Fibroblast of skin of scalp (primary cell): ENCODE measurements around the gene SMURF2.
A peak's percentile ranks its signal among the peaks of the same experiment; 100 is the strongest.
"Not testable (repeated sequence)": the region's sequence is repeated elsewhere in the genome, so short reads cannot be mapped to it uniquely, and the experiment has no call there.

ENCODE experiments used
- DNase-seq: peaks from one replicate; pipeline ENCODE4 v3.0.0-alpha.2; 2013

SMURF2 gene

DNA sequence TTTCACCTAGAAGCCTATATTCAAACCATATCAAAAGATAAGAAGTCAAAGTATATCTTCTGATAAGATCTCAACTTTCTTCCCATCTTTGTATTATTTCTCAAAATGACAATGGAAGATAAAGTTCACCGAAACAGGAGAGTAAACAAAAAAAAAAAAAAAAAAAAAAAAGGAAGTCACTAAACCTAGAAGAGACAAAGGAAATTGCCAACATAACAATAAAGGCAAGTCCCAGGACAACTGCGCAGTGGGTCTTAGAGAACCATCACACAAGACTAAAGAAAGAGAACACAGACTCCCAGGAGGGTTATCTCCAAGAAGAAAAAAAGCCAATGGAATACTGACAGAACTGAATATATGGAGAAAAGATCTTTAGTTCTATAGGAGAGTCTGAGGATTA is 65.7 kb downstream of the SMURF2 start:
- no peak for DNase-seq

DNA sequence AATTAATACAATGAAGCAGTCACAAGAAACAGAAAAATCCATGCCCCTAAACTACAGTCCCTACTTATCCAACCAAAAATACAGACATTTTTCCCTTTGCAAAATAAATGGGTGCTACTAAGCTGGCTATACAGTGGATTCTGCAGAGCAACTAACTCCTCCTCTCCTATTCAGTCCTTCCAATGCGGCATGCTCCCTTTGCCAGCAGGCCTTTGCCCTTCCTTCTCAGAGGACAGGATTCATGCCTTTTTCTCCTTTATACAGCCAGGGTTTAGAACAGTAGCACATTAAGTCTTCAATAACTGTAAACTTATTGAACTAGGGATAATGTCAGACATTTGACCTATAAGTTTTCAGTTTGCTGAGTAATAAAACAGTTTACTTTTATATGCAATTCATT is 70.2 kb downstream of the SMURF2 start:
- no peak for DNase-seq

DNA sequence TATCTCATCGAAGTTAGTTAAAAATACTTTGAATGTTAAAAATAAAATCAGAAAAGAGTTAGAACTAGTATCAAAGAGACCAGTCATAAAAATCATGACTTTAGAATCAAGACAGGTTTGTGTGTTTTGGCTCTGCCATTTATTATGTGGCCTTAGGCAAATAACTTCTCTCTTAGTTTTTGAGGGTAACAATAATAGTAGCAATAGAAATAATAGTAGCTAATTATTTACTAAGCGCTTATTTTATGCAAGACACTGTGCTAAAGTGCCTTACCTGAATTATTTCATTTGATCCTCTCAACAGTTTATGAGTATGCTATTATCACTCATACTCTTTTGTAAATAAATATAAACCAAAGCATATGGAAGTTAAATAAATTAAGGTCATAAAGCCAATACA is 77.0 kb downstream of the SMURF2 start:
- DNase-seq = no peak

DNA sequence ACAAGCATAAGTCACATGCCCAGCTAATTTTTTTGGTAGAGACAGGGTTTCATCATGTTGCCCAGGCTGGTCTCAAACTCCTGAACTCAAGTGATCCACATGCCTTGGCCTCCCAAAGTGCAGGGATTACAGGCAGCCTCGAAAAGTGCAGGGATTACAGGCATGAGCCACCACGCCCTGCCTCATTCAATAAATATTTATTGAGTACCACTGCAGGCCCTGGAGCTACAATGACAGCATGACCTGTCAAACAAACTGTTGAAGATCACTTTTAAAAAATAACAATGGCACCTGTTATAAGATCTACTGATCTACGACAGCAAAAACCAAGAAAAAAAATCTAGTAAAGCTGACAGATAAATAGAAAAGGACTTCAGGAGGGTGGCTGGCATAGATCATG is 79.1 kb downstream of the SMURF2 start:
- no peak for DNase-seq

DNA sequence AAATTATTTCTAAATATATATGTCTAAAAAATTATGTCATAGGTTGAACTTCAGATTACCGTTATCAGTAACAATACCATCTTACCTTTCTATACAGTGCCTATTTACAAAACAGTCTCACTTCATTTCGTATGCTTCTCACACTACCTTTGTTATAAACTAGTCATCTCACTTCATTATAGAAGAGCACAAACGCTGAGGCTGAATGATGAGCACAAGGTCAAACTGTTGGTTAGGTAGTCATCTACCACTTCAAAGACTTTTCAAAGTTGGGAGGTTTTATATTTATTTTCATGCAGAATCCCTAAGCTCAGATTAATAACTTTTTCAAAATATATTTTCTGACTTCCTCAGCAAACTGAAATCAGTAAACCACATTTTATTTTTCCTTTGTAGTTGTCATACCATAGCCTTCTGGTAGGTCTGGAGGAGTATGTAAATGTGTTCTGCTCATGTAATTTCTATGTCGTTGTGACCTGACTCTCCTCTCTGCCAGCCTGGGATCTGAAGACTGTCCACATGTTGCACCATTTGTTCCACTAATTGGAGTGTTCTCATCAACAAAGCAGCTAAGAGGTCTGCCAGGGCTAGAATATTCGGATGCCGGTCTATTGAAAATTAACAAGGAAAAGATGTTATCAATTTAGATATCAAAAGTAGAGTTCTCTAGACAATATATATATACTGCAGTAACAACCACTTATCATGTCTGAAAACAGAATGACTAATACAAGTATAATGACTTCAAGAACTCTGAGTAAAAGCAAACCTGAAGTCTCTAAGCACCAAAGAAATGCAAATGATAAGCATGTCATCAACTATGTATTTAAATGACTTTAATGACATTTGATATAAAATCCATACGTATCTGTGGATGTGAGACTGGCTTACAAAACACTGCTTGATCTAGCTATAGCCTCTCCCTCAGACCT is 81.5 kb downstream of the SMURF2 start:
- DNase-seq = no peak

DNA sequence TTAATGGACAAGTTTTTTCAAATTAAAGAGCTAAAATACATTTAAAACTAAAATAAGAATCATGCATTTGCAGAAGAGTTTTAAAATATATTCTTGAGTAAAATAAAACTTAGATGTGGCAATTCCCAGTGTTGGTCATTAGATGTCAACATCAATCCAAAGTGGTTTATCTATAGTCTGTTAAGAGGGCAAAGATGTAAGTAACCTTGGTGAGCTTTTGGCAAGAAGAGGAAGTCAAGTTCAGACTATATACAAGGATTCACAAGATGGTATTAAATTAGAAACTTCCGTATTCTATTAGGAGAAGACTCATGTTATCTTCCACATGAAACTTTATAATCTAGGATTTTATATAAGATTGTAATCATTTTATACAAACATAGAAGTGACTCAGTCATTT is 82.2 kb downstream of the SMURF2 start:
- DNase-seq = no peak

DNA sequence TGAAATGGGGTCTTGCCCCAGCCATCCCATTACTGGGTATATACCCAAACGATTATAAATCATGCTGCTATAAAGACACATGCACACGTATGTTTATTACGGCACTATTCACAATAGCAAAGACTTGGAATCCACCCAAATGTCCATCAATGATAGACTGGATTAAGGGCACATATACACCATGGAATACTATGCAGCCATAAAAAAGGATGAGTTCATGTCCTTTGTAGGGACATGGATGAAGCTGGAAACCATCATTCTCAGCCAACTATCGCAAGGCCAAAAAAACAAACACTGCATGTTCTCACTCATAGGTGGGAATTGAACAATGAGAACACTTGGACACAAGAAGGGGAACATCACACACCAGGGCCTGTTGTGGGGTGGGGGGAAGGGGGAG is 85.1 kb downstream of the SMURF2 start:
- not testable (repeated sequence) for DNase-seq

DNA sequence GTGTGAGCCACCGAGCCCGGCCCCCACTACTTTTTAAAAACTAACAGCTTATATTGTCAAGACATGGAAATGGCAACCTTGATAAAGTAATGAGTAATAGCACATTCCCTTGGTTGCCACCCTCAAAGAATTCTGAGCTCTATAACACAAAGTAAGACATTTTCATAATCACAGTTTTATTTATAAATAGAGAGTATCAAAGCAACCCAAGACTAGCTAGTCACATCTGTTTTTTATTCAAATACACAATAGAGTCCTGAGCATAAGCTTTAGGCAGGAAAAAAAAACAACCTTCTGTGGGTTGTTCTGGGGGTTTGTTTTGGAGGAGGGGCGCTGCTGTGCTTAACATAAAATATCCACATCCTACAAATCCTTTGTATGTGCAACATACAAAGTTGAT is 86.7 kb downstream of the SMURF2 start:
- peak; percentile 24 for DNase-seq

DNA sequence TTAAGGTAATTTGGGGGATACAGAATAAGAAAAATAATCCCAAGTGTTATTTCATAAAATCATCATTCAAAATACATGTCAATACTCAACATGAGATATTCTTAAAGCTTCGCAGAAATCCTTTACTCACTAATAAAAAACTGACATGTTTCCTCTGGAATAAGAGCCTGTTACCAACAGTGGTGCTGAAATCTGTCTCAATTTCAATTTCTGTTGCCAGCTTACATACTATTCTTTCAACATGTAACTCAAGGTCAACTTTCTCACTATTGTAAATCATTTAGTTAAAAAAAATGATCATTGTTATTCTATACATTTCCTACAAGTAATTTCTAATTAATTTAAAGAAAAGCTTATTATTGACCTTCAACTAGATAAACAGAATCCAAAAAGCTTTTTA is 87.5 kb downstream of the SMURF2 start:
- no peak for DNase-seq

DNA sequence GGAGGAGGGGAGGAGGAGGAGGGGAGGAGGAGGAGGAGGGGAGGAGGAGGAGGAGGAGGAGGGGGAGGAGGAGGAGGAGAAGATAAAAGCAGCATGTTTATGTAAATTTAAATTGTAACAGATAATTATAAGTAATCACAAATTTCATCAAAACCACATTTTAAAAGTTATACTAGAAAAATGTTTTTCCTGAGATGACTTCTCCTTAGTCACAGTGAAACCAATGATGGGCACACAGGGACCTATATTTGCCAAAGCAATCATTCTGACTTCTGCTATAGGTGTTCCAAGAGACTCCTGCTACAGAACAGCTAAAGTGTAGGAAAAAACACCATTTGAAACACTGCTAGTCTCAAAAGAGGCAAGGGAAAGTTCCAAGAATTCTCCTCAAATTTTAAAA is 88.9 kb downstream of the SMURF2 start:
- no peak for DNase-seq

DNA sequence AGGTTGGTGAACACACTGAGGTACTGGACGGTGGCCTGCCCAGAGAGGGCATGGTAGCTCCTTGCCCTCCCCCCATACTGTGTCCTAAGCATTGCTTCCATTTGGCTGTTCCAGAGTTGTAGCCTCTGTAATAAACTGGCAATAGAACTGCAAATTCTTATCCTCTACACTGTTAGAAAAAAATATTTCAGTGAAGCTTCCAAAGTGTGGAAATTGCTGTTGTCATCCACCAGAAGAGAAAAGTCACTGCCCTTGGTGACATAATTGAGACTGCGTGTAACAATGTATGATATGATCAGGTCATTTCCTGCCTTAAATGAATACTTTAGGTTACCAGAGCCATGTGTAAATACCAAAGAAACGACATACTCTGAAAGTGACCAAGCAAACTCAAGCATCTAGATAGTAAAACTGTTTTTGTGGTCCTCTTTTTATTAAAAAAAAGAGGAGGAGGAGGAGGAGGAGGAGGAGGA is 89.4 kb downstream of the SMURF2 start:
- DNase-seq = peak; percentile 75

DNA sequence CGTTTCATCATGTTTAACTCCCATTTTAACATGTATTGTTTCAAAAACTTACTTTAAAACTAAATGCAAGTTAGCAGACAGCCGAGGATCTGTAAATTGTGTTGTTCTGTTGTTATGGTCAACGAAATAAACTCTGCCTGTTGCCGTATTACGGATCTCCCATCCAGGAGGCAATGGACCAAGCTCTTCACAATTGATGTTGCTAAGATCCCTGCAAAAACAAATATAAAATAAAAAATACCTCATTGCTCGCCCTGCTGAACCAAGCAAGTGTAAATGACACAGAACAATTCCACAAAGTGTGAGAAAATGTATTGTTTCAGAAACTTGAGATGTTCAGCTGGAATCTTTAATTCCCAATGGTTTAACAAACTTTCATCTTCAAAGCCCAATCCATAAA is 90.4 kb downstream of the SMURF2 start:
- no peak for DNase-seq

DNA sequence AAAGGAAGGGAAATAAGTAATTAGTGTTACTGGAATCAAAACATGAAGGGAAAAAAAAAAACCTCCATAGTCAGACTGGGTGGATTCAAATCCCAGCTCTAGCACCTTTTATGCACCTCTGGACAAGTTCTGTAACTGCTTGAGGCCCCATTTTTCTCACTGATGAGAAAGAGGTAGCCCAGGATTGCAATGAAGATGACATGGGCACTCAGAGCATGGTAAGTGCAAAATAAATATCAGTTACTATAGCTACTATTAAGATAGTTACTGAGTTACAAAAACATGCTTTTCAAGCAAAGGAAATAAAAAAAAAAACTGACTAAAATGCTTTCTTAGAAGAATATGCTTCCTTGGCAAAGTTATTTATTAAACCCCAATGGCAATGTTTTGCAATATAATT is 96.5 kb downstream of the SMURF2 start:
- no peak for DNase-seq

DNA sequence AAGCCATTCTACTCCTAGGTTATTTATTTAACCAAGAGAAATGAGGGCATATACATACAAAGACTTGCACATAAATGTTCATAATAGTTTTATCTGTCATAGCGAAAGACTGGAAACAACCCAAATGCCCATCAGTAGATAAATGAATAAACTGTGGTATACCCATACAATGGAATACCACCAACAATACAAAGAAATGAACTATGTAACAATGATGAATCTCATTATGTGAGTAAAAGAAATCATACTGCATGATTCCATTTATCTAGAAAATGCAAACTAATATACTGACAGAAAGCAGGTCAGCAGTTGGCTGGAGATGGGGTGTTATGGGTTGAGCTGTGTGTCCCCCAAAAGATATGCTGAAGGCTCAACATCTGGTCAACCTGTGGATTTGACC is 98.0 kb downstream of the SMURF2 start:
- DNase-seq = no peak

DNA sequence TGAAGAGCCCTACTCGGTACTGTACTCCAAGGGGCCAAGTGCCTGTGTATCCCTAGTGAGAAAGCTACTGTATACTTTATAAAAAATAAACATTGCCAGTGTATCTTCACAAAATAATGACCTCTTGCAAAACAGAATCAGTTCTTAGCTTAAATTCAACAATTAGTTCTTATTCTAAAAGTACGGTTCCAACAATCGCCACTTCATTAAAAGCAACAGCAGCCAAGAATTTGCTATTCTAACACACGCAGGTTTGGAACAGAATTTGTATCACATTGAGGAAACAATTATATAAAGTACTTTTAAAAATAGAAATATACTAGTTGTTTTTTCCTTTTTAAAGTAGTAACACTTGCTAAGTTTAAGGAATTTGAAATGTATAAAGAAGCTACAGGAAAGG is 106.8 kb downstream of the SMURF2 start:
- DNase-seq = no peak

DNA sequence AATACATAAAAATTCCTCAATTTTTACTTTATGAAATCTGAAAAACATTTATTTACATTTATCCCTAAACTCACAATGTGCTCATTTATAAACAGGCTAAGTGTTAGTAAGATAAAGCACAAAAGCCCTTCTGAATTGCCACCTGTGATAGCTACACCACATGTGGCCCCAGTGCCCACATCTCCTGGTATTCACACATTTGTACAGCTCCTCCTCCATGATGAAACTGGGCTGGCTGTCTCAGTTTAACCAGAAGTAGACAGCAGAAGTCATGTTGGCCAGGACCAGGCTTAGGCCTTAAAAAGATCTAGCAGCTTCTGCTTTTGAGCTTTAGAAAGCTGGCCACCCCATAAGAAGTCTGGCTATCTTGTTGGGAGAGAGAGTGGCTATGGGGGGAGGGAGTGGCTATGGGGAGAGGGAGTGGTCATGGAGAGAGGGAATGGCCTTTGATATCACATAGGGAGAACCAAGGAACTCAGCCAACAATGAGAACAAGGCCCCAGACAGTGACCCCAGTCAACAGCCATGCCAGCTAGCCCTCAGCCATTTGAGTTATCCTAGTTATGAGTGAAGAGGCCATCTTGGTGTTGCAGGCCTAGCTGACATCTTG is 108.0 kb downstream of the SMURF2 start:
- DNase-seq = no peak

DNA sequence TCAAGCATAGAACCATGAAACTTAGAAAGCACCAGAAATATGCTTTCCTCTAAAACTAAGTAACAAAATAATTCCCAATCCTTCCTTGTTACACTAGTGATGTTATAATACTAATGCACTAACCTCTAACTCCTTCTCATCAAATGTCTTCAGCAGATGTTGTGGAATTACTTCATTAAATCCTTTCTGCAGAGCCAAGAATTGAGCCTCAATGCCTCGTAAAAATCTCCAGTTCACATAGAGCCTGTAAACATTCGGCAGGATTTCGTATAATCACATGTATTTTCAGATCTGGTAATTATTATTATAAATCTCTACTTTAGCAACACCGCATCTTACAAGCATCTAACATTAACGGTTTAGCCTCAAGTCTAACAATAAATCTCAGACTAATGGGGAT is 110.6 kb downstream of the SMURF2 start:
- no peak for DNase-seq

DNA sequence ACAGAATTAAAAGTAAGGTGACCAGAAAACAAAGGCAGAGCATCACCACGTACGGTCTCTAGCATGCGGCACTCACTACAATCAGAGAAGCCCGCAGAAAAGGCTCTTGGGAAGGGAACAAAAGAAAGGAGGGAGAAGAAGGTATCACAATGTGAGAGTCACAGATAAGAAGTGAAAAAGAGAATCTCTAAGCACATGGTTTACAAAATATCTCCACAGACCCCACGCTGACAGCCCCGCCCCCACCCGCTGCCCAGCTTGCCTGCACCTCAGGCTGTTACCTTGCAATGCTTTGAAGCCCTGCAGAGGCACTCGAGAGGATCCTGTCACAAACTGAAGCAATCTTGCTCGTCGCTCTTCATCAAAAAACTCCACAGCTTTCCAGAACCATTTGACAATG is 114.8 kb downstream of the SMURF2 start:
- DNase-seq = no peak

DNA sequence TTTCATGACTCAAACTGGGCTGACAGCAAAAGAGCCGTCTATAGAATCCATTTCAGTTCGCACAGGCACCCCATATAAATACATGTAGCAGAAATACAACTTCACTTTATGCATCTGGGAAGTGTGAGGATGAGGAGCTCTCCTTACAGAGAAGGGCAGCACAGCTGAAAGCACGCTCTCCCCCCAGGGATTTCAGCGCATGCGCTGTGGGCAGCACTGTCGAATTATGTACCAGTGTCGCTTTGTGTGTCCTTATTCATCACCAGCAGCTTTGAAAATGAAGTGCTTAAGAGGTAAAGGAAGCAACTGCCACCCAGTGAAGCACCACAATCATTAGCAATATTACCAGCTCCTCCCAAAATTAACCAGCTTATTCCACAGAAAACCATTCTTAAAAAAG is 115.4 kb downstream of the SMURF2 start:
- DNase-seq = no peak

DNA sequence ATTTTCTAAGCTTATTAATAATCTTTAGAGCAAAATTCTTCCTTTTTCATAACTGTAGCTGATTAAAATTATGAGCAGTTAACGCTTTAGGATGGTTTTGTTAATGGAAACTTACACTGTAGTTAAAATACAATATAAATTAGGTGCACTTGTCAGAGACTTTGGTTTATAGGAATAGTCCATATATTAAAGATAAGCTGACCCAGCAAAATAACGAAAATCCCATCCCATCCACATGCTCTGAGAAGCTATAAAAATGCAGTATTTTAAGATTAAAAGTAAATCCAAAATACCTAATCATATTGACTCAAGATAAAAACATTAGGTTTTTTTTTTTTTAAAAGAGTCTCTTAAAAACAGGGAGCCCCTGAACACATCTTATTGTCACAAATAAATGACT is 117.4 kb downstream of the SMURF2 start:
- no peak for DNase-seq

DNA sequence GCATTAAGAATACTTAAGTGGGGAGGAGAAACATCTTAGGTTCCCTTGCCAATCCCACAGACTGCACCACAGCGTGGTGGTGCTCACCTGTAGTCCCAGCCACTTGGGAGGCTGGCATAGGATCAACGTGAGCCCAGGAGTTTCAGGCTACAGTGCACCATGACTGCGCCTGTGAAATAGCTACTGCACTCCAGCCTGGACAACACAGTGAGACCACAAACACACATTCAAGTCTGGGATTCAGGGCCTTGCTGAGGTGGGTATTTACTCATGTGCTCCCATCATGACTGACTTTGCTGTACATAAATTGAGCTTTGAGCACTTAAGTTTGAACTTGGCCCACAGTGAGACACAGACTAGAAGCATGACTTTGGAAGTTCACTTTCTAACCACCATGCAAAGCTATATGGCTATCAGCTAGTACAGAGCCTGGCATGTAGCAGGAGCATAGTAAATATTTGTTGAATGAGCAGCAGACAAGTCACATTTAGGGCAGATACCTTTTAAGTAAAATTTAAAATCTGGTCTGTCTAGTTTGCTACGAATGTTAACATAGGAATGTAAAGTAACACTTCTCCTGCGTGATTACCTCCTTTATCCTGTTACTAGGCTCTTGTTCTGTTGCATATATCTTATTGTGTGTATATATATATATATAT is 121.9 kb downstream of the SMURF2 start:
- DNase-seq = no peak

DNA sequence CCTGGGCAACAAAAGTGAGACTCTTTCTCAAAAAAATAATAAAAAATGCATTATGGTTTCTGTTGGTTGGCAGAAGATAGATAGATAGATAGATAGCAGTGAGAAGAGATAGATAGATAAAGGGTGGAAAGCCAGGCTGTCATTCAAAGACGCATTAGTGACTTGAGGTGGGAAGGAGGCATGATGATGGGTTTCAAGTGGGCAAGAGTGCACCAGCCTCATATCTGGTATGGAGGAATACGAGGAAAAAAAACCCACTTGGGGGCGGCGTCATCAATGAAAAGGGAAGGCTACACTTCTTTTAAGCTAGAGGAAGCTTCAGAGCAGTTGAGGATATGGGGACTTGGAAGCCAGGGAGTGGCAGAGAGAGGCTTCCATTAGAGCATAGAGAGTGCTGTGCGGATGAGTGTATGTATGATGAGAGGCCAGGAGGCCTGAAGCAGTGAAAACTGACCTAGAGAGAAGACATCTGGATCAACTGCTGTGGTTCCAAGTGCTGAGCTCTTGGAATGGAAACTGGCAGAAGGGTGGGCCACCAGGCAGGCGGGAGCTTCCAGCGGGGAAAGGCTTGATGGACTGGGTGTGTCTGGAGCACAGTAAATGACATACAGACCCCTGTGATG is 123.5 kb downstream of the SMURF2 start:
- no peak for DNase-seq

DNA sequence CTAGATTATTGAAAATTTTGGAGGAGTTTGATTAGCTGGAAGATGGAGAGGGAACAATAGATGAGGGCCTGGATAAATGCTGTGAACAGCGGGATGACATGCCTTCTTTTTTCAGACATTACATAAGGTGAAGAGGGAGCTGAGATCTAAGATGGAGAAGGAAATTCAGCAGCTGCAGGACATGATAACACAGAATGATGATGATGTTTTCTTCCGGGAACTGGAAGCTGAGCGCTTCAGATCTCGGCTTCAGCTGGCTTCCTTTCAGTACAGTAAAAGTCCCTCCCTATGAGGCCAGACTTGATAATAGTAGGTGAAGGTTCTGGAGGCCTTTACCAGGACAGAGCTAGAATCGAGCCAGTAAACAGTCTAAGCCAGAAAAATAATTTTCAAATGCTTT is 124.6 kb downstream of the SMURF2 start:
- no peak for DNase-seq
